Activated CD4-positive, CD25-positive, alpha-beta regulatory T cell treated with anti-CD3 and anti-CD28 coated beads, Interleukin-2, amount 50 U/mL, for 24 hours (primary cell): ENCODE measurements around the gene CCDC69.
"Not testable (repeated sequence)": the region's sequence is repeated elsewhere in the genome, so short reads cannot be mapped to it uniquely, and the experiment has no call there.

Experiments
- ATAC-seq, 2 donors: fragments of 150-1000 bp; cut with Tn5 transposase; one replicate each; pipeline ENCODE4 v1.10.0; 2021; ENCODE audit warnings: mild to moderate bottlenecking in 1 of 2, moderate library complexity in 1 of 2

The CCDC69 gene

GRCh38 chr5:151191661-151192060, 32.2 kb downstream of the CCDC69 start:
- no peak for ATAC-seq

- ATAC-seq: no peak
Measured at GRCh38 chr5:151189151-151189550, 34.7 kb downstream of the CCDC69 start.

GRCh38 chr5:151186538-151186937, 37.4 kb downstream of the CCDC69 start:
- ATAC-seq: no peak

- no peak for ATAC-seq
Measured at GRCh38 chr5:151186052-151186451, 37.8 kb downstream of the CCDC69 start.

- ATAC-seq: no peak
Measured at GRCh38 chr5:151184316-151185042, 39.4 kb downstream of the CCDC69 start.

- ATAC-seq: no peak
Measured at GRCh38 chr5:151183456-151184245, 40.2 kb downstream of the CCDC69 start.

- no peak for ATAC-seq
Measured at GRCh38 chr5:151182976-151183375, 40.9 kb downstream of the CCDC69 start.

- ATAC-seq: no peak
Measured at GRCh38 chr5:151182524-151182900, 41.4 kb downstream of the CCDC69 start.

GRCh38 chr5:151181818-151182523, 41.9 kb downstream of the CCDC69 start:
- no peak for ATAC-seq

GRCh38 chr5:151180291-151180690, 43.6 kb downstream of the CCDC69 start:
- ATAC-seq: no peak

GRCh38 chr5:151179489-151179840, 44.4 kb downstream of the CCDC69 start:
- no peak for ATAC-seq

GRCh38 chr5:151178777-151179488, 45.0 kb downstream of the CCDC69 start:
- ATAC-seq: no peak

- no peak for ATAC-seq
Measured at GRCh38 chr5:151178372-151178771, 45.5 kb downstream of the CCDC69 start.

GRCh38 chr5:151176268-151176667, 47.6 kb downstream of the CCDC69 start:
- not testable (repeated sequence) for ATAC-seq

GRCh38 chr5:151174612-151175101, 49.2 kb downstream of the CCDC69 start:
- ATAC-seq: no peak

GRCh38 chr5:151173711-151174611, 49.9 kb downstream of the CCDC69 start:
- ATAC-seq: peak in 1 of 2 donors; percentile 17

GRCh38 chr5:151171529-151171928, 52.4 kb downstream of the CCDC69 start:
- ATAC-seq: no peak

GRCh38 chr5:151168602-151169344, 55.1 kb downstream of the CCDC69 start:
- ATAC-seq: no peak

GRCh38 chr5:151167022-151167421, 56.9 kb downstream of the CCDC69 start:
- ATAC-seq: no peak

- peak; percentile 94 to 97 for ATAC-seq
Measured at GRCh38 chr5:151164687-151165392, 59.1 kb downstream of the CCDC69 start.
